Large intestine (tissue), 3 donors: ENCODE measurements around the gene TIMM29. TPM values are rescaled to one million over a fixed set of nuclear protein-coding genes. Genes with fewer than 3 reads are reported as not detected.
A peak's percentile ranks its signal among the peaks of the same experiment; 100 is the strongest.

Experiments
- DNase-seq, 2 donors: peaks; one replicate each; pipeline versions ENCODE4 v3.0.0 to v3.0.0-alpha.2; 2013
- H3K27ac ChIP-seq: one replicate; pipeline ENCODE4 v1.5.1; 2013; ENCODE audit warnings: low read length
- H3K27me3 ChIP-seq: 2 replicates; pipeline ENCODE4 v1.6.1; 2013; ENCODE audit warnings: low read length; ENCODE audit not compliant: control insufficient read depth, insufficient read depth
- H3K36me3 ChIP-seq: 2 replicates; pipeline ENCODE4 v1.6.1; 2013; ENCODE audit warnings: low read length; ENCODE audit not compliant: control insufficient read depth, insufficient read depth
- H3K4me1 ChIP-seq: one replicate; pipeline ENCODE4 v1.6.1; 2013; ENCODE audit warnings: low read length; ENCODE audit not compliant: control insufficient read depth, insufficient read depth
- H3K4me3 ChIP-seq: one replicate; pipeline ENCODE4 v1.5.1; 2013; ENCODE audit warnings: low read length
- H3K9me3 ChIP-seq: one replicate; pipeline ENCODE4 v1.6.1; 2013; ENCODE audit warnings: mild to moderate bottlenecking, low read depth, low read length, moderate library complexity; ENCODE audit not compliant: control insufficient read depth
- WGBS: methylation state at CpG from one replicate; pipeline ENCODE4 v1.1.5; 2013; ENCODE audit warnings: low lambda C conversion rate; ENCODE audit not compliant: insufficient coverage; 5-methylcytosine and 5-hydroxymethylcytosine counted together
- polyA plus RNA-seq: library from polyadenylated mRNA; unstranded; fragments of 120-200 nt; gene quantifications from one replicate; pipeline ENCODE4 v1.2.1, GENCODE V29; 2013

Gene TIMM29
- polyA plus RNA-seq, 1 donor = 21.4 TPM

- Histone ChIP-seq H3K27ac (peak overlapping the region; percentile 8), H3K4me1 (peaks cover 12% of the 10 kb centered on the region), H3K36me3 (peaks cover 5% of the 10 kb centered on the region), H3K9me3 (no peaks in the 10 kb centered on the region), H3K4me3 (no peak overlapping the region), H3K27me3 (no peaks in the 10 kb centered on the region)
- 83% methylated on average over 1 of the region's 21 CpGs for WGBS
- peak; percentile 37 to 50 for DNase-seq
Observed at GRCh38 chr19:10891405-10892086, 37.1 kb upstream of the TIMM29 start.

GRCh38 chr19:10892256-10892655, 36.4 kb upstream of the TIMM29 start:
- no CpG with 5 or more reads among the region's 13 CpGs for WGBS

GRCh38 chr19:10894911-10895213, 33.7 kb upstream of the TIMM29 start:
- DNase-seq = no peak
- Histone ChIP-seq H3K4me3 (no peak overlapping the region), H3K27me3 (no peaks in the 10 kb centered on the region), H3K27ac (no peak overlapping the region), H3K9me3 (no peaks in the 10 kb centered on the region), H3K4me1 (peaks cover 18% of the 10 kb centered on the region), H3K36me3 (peaks cover 5% of the 10 kb centered on the region)
- 95% methylated on average over 4 of the region's 7 CpGs for WGBS

More at GRCh38 chr19:10892256-10892655, 36.4 kb upstream of the TIMM29 start:
- Histone ChIP-seq H3K27ac (no peak overlapping the region), H3K27me3 (no peaks in the 10 kb centered on the region), H3K4me1 (peaks cover 12% of the 10 kb centered on the region), H3K36me3 (peaks cover 5% of the 10 kb centered on the region), H3K9me3 (no peaks in the 10 kb centered on the region), H3K4me3 (no peak overlapping the region)
- no peak for DNase-seq

GRCh38 chr19:10895363-10895762, 33.2 kb upstream of the TIMM29 start:
- H3K4me1 ChIP-seq = peaks cover 18% of the 10 kb centered on the region
- DNase-seq = no peak
- no CpG with 5 or more reads among the region's 6 CpGs for WGBS

GRCh38 chr19:10895920-10896319, 32.7 kb upstream of the TIMM29 start:
- Histone ChIP-seq H3K36me3 (peaks cover 5% of the 10 kb centered on the region), H3K9me3 (no peaks in the 10 kb centered on the region), H3K4me1 (peaks cover 18% of the 10 kb centered on the region), H3K27ac (no peak overlapping the region), H3K4me3 (no peak overlapping the region), H3K27me3 (no peaks in the 10 kb centered on the region)
- no peak for DNase-seq
- WGBS = 70% methylated on average over 2 of the region's 12 CpGs

More at GRCh38 chr19:10895363-10895762, 33.2 kb upstream of the TIMM29 start:
- no peak overlapping the region for H3K4me3 ChIP-seq
- no peaks in the 10 kb centered on the region for H3K27me3 ChIP-seq
- H3K36me3 ChIP-seq = peaks cover 5% of the 10 kb centered on the region
- H3K27ac ChIP-seq = no peak overlapping the region
- no peaks in the 10 kb centered on the region for H3K9me3 ChIP-seq

- WGBS = no CpG with 5 or more reads among the region's 7 CpGs
- DNase-seq = peak in 1 of 2 donors; percentile 32
- Histone ChIP-seq H3K4me3 (no peak overlapping the region), H3K27me3 (no peaks in the 10 kb centered on the region), H3K36me3 (peaks cover 5% of the 10 kb centered on the region), H3K27ac (no peak overlapping the region), H3K4me1 (peaks cover 7% of the 10 kb centered on the region), H3K9me3 (no peaks in the 10 kb centered on the region)
Observed at GRCh38 chr19:10896851-10897526, 31.6 kb upstream of the TIMM29 start.

- WGBS = no CpG with 5 or more reads among the region's 10 CpGs
- Histone ChIP-seq H3K27ac (peak overlapping the region; percentile 12), H3K4me3 (no peak overlapping the region), H3K4me1 (peaks cover 6% of the 10 kb centered on the region), H3K27me3 (no peaks in the 10 kb centered on the region), H3K36me3 (peaks cover 5% of the 10 kb centered on the region), H3K9me3 (no peaks in the 10 kb centered on the region)
- DNase-seq = no peak
Observed at GRCh38 chr19:10898633-10899032, 30.0 kb upstream of the TIMM29 start.

GRCh38 chr19:10899151-10899653, 29.4 kb upstream of the TIMM29 start:
- peak; percentile 48 to 64 for DNase-seq
- peaks cover 6% of the 10 kb centered on the region for H3K4me1 ChIP-seq

GRCh38 chr19:10907925-10908324, 20.7 kb upstream of the TIMM29 start:
- no CpG with 5 or more reads among the region's 14 CpGs for WGBS
- DNase-seq = no peak
- no peaks in the 10 kb centered on the region for H3K27me3 ChIP-seq
- H3K36me3 ChIP-seq = peaks cover 54% of the 10 kb centered on the region
- H3K27ac ChIP-seq = no peak overlapping the region
- H3K4me1 ChIP-seq = no peaks in the 10 kb centered on the region
- no peaks in the 10 kb centered on the region for H3K9me3 ChIP-seq
- no peak overlapping the region for H3K4me3 ChIP-seq

More at GRCh38 chr19:10899151-10899653, 29.4 kb upstream of the TIMM29 start:
- peaks cover under 1% of the 10 kb centered on the region for H3K36me3 ChIP-seq
- H3K27me3 ChIP-seq = no peaks in the 10 kb centered on the region
- no peaks in the 10 kb centered on the region for H3K9me3 ChIP-seq
- no peak overlapping the region for H3K4me3 ChIP-seq
- WGBS = no CpG with 5 or more reads among the region's 10 CpGs
- peak overlapping the region; percentile 17 for H3K27ac ChIP-seq

GRCh38 chr19:10908380-10908960, 20.1 kb upstream of the TIMM29 start:
- DNase-seq = no peak
- H3K27ac ChIP-seq = no peak overlapping the region
- H3K9me3 ChIP-seq = no peaks in the 10 kb centered on the region
- no peaks in the 10 kb centered on the region for H3K4me1 ChIP-seq
- no CpG with 5 or more reads among the region's 17 CpGs for WGBS
- H3K27me3 ChIP-seq = no peaks in the 10 kb centered on the region
- peaks cover 56% of the 10 kb centered on the region for H3K36me3 ChIP-seq
- H3K4me3 ChIP-seq = no peak overlapping the region
